GM18861 (cell line): ENCODE measurements around the gene CFAP221.

Experiments
- ATAC-seq: cut with Tn5 transposase; IDR thresholded peaks from one replicate; pipeline ENCODE4 v1.9.1; 2021; ENCODE audit not compliant: unreplicated experiment

CFAP221 gene

GRCh38 chr2:119697290-119698020, 153.2 kb downstream of the CFAP221 start:
- no peak for ATAC-seq

GRCh38 chr2:119698246-119698645, 154.0 kb downstream of the CFAP221 start:
- no peak for ATAC-seq

- ATAC-seq = no peak
Observed at GRCh38 chr2:119699016-119699606, 154.9 kb downstream of the CFAP221 start.

DNA sequence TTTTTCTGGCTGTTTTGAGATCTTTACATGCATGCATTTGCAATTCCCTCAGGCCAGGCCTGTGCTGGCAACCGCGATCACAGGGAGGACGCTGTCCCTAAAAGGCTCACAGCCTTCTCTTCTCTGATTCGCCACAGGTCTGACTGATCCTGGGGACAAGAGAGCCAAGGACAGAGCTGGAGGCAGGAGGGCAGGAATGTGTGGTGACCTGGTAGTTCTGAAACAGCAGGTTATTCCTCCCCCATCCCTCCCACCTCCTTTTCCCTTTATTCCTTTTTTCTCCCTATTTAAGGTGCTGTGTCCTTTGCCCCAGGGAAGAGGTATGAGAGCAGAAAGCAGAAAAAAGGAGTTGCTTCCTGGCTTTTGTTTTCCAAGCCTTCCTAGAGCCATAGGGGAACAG, 156.6 kb downstream of the CFAP221 start:
- ATAC-seq = no peak

GRCh38 chr2:119701352-119701751, 157.1 kb downstream of the CFAP221 start:
- ATAC-seq = no peak

- ATAC-seq = no peak
Observed at GRCh38 chr2:119702203-119702917, 158.1 kb downstream of the CFAP221 start.

- no peak for ATAC-seq
Observed at GRCh38 chr2:119702918-119703401, 158.7 kb downstream of the CFAP221 start.

GRCh38 chr2:119703526-119703925, 159.3 kb downstream of the CFAP221 start:
- no peak for ATAC-seq

- ATAC-seq = no peak
Observed at GRCh38 chr2:119704670-119705120, 160.4 kb downstream of the CFAP221 start.

DNA sequence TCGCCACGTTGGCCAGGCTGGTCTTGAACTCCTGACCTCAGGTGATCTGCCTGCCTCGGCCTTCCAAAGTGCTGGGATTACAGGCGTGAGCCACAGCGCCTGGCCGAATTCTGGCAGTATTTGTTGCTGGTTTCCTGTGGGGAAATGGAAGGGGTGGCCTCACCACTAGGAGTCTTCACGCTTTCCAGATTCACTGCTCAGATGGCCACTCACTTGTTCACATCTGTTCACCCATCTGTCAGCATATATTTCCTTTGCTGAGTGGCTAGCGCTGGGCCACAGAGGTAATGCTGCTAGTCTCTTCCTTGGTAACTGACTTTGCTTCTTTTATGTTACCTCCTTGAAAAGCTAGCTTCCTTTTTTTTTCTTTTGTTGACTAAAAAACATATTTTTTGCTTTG, 162.0 kb downstream of the CFAP221 start:
- no peak for ATAC-seq
